Stimulated activated CD8-positive, alpha-beta memory T cell treated with anti-CD3 and anti-CD28 coated beads, Interleukin-4, amount 100 ng/mL, for 1 hour (primary cell): ENCODE results near the gene POLR3K.
"Not testable (repeated sequence)": the region's sequence is repeated elsewhere in the genome, so short reads cannot be mapped to it uniquely, and the experiment has no call there.

Experiments
- DNase-seq, 2 donors: peaks; one replicate each; pipeline ENCODE4 v3.0.0-alpha.2; 2020; ENCODE audit warnings: low read depth in 2 of 2, low spot score in 1 of 2

POLR3K gene

GRCh38 chr16:47234-47633 is 6.2 kb downstream of the POLR3K start:
- DNase-seq: no peak

GRCh38 chr16:46510-46909 is 6.9 kb downstream of the POLR3K start:
- DNase-seq: not testable (repeated sequence)

- DNase-seq: no peak
Measured at GRCh38 chr16:45454-45853, 8.0 kb downstream of the POLR3K start.

GRCh38 chr16:44655-45054 is 8.8 kb downstream of the POLR3K start:
- no peak for DNase-seq

- DNase-seq: no peak
Measured at GRCh38 chr16:43294-43693, 10.1 kb downstream of the POLR3K start.

- DNase-seq: no peak
Measured at GRCh38 chr16:42691-43090, 10.7 kb downstream of the POLR3K start.

- no peak for DNase-seq
Measured at GRCh38 chr16:42069-42457, 11.3 kb downstream of the POLR3K start.

- DNase-seq: no peak
Measured at GRCh38 chr16:41439-42068, 11.9 kb downstream of the POLR3K start.

GRCh38 chr16:38941-39892 is 14.2 kb downstream of the POLR3K start:
- DNase-seq: peak in 1 of 2 donors; percentile 21

- DNase-seq: not testable (repeated sequence)
Measured at GRCh38 chr16:38206-38605, 15.2 kb downstream of the POLR3K start.

GRCh38 chr16:37511-37910 is 15.9 kb downstream of the POLR3K start:
- DNase-seq: no peak

- no peak for DNase-seq
Measured at GRCh38 chr16:36336-36984, 16.9 kb downstream of the POLR3K start.

- DNase-seq: no peak
Measured at GRCh38 chr16:35678-36305, 17.6 kb downstream of the POLR3K start.

GRCh38 chr16:35011-35677 is 18.3 kb downstream of the POLR3K start:
- no peak for DNase-seq

- no peak for DNase-seq
Measured at GRCh38 chr16:34648-34987, 18.8 kb downstream of the POLR3K start.

GRCh38 chr16:33877-34647 is 19.3 kb downstream of the POLR3K start:
- no peak for DNase-seq

GRCh38 chr16:33154-33876 is 20.1 kb downstream of the POLR3K start:
- not testable (repeated sequence) for DNase-seq

GRCh38 chr16:30627-31026 is 22.8 kb downstream of the POLR3K start:
- DNase-seq: not testable (repeated sequence)

- DNase-seq: not testable (repeated sequence)
Measured at GRCh38 chr16:25926-26348, 27.5 kb downstream of the POLR3K start.

- not testable (repeated sequence) for DNase-seq
Measured at GRCh38 chr16:24151-24550, 29.3 kb downstream of the POLR3K start.
